Activated CD4-positive, alpha-beta T cell treated with anti-CD3 and anti-CD28 coated beads, Interleukin-2, amount 50 U/mL, for 4 hours (primary cell): ENCODE data around the gene SFMBT2.
"Not testable (repeated sequence)": the region's sequence is repeated elsewhere in the genome, so short reads cannot be mapped to it uniquely, and the experiment has no call there.

Experiments used
- DNase-seq, 2 experiments: peaks; one replicate each; pipeline ENCODE4 v3.0.0-alpha.2; 2020

SFMBT2 gene

DNA sequence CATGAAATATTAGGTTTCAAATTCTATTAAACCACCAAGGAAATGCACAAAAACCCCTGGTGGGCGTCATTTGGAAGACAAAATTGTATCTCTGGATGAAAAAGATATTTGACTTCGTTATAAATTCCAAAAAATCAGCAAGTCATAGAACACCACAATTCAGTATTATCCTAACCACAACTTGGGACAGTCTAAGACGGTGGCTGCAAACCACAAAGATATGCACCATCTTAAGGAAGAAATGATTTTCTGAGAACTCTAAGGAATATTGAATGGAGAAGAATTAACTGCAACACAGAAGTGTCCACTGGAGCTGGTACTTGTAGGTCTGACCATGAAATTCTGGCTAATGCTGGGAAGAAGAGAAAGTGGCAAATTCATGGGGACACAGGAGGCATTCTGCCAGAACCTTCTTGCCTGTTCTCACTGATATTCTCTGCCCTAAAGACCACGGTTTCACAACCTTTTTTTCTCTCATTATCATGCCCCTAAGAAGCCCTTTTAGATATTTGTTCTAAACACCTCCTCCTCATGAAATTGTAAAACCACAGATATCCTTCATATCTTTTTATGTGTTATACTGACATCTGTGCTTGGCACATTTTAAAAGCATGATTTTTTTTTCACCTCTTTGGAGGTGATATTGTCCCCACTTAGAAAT is 92.9 kb downstream of the SFMBT2 start:
- no peak for DNase-seq

DNA sequence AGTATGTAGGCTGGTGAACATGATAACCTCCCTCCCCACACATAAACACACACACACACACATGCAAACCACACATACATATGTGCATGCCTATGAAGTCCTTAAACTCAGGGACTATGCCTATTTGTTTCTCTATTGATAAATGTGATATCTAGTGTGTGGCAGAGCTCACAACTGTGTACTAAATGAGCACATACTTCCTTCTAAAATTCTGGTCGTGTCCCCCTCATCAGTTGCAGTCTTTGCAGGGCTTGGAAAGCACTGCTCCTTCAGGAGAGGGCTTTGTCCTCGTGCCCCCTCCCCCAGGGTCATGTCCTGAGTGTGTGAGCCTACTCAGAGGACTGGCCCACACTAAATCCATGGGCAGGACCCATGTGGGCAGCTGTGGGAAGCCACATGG is 94.0 kb downstream of the SFMBT2 start:
- DNase-seq: no peak

DNA sequence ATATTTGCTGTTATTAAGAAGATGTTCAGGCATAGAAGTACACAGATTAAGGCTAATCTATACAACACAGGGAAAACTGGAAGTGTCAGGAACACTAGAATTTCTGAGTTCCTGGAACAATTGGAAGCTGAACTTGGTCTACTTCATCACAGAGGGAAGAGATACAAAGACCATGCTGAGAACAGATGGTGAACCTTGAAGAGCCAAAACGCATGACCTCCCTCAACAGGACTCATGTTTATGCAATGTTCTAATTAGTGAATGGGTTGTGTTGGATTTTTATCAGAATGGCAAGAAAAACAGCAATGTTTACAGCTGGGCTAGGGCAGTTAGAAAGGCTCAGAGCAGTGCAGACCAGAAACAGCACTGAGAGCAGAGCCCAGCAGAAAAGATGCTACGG is 94.9 kb downstream of the SFMBT2 start:
- DNase-seq: no peak

DNA sequence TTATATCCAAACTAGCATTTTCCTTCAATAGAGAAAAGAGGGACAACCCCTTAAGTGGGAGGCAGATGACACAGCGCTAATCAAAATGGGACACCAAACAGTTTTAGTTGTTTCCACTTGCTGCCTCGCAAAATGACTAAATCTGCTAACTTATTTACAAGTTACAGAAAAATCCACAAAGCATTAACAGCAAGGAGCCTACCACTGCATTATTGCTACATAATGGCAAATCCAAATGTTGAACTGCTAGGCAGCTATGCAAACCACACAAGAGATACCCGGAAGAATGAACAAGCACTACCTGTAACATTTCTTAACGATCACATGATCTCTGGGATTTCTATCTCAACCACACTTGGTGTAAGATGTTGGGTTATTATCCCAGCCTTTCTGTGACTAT is 96.7 kb downstream of the SFMBT2 start:
- DNase-seq: no peak

DNA sequence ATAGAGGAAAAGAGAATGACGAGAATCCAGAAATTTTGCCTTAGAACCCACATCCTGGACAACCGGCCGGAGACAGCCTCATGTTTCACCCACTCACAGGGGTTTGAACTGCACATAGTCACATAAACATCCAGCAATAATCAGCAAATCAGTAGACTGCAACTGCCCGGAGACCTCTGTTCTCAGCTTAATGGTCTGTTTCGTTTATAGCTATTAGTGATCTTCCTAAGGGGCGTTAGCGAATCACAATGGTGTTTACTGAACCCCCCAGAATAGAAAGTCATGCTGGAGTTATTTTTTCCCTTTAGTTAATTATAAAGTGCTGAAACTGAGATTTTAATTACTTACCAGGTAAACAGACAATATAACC is 98.4 kb downstream of the SFMBT2 start:
- no peak for DNase-seq

DNA sequence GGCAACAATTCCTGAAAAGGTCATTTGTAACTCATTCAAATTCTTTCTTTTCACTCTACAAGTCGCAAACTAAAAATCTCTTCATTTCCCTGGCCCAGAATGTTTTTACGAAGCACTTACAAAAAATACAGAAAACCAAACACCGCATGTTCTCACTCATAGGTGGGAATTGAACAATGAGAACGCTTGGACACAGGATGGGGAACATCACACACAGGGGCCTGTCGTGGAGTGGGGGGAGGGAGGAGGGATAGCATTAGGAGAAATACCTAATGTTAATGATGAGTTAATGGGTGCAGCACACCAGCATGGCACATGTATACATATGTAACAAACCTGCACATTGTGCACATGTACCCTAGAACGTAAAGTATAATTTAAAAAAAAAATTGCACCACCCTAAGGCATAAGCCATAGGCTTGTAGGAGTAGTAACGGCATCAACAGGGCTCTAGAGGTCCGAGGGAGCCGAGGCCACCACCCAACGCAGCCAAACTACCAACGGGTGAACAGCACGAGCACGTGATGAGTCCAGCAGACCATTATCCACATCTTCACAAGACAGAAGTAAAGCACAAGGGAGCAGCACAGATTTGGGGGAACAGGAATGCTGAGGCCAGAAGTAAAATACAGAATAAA is 98.9 kb downstream of the SFMBT2 start:
- DNase-seq: not testable (repeated sequence)

DNA sequence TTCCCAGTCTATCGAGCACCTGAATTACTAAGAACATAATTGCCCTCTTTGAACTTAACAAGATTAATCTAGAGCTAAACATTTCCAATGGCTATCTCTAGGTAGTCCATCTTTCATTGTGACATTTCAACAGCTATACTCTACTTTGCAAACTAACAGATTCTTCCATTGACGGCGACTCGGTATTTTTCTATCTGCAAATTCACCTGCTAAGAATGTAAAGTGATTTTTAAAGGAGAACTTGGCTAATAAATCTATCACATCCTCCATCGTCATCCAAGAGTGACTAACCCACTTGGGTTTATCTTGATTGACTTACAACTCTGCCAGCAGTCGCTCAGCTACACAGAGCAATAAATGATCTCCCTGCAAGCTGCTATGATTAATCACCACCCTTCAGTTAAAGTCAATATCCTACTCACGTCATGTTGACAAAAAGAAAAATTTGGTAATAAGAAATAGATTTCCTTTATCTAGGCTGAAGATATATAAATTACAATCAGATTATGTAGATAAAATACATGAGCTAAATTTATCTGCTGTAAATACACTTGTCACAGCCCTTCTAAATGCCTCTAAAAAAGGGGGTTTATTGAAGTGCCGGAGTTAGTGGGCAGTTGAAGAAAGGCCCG is 99.5 kb downstream of the SFMBT2 start:
- DNase-seq: no peak

DNA sequence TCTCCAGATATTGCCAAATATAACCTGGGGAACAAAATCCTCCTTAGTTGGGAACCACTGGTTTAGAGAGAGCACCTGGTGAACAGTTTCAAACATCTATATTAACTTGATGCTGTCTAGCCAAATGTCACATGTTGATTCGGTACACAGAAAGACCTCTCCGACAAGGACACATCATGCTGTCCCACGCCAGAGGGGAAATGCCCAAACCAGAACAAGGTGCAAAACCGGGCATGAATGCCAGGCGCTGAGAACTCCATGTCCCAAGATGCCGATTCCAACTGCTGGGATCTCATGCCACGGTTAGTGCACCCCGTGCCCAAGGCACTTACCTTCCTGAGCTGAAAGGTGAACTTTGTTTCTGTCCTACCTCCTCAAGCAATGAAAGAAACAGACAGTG is 100.8 kb downstream of the SFMBT2 start:
- DNase-seq: no peak

DNA sequence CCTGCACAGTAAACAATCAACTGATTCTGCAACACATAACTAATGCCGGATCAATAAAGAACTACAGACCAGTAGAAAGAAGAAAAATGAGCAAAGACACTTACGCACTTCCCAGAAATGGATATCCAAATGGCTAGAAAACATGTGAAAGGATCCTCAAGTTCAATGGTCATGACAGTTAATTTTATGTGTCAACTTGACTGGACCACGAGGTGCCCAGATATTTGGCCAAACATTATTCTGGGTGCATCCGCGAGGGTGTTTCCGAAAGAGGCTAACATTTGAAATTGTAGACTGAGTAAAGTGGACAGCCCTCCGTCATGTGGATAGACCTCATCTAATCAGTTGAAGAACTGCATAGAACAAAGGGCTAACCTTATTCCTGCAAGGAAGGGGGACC is 102.0 kb downstream of the SFMBT2 start:
- no peak for DNase-seq

DNA sequence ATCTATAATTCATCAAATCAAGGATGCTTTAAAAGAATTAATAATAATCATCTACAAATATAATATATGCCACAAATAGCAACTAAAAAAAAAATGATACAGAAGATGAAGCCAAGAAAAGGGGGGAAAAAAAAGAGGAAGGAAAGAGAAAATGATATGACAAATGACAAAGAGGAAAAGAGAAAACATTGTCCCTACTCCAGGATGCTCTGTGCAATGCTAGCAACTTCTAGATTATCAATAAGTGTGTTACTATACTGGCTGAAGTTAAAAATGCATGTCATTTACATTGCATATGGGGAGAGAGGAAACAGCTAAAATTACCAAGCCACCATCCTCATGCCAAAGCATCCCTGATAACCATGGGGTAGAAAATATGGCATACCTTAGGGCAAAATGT is 104.2 kb downstream of the SFMBT2 start:
- DNase-seq: no peak

DNA sequence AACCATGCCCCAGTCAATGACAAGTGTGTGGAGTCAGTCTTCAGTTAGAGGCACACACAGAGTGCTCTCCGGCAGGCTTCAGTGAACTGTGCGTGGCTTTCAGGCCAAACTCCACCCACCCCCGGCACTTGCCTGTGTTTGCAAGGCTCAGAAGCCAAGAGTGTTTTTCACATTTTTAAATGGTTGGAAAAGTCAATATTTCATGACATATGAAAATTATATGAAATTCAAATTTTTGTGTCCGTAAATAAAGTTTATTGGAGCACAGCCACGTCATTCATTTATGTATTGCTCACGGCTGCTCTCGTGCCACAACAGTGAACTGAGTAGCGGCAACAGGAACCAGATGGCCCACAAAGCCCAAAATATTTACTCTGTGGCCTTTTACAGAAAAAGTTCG is 104.7 kb downstream of the SFMBT2 start:
- DNase-seq: no peak

DNA sequence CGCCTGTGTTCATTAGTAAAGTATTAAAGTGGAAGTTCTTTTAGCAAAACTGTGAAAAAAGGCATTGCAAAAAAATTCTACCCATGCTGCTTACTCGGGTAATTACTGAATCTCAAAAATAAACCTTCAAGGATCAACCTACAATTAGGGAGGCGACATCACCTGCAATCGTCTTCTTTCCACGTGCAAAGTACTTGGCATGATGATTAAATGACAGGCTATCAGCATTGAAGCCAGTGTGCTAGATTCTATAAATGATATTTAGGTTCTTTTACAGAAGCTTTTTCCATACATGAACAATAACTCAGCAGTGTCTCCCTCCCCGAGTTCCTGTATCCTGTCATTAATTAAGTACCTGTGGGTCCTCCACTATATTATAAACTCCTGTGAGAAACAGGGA is 105.8 kb downstream of the SFMBT2 start:
- no peak for DNase-seq

DNA sequence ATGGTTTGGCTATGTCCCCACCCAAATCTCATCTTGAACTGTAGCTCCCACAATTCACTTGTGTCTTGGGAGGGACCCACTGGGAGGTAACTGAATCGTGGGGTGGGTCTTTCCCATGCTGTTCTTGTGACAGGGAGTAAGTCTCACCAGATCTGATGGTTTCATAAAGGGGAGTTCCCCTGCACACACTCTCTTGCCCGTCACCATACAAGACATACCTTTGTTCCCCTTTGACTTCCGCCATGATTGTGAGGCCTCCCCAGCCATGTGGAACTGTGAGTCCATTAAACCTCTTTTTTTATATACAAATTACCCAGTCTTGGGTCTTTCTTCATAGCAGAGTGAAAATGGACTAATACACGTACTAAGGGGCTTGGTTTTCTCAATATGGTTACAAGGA is 106.7 kb downstream of the SFMBT2 start:
- no peak for DNase-seq

DNA sequence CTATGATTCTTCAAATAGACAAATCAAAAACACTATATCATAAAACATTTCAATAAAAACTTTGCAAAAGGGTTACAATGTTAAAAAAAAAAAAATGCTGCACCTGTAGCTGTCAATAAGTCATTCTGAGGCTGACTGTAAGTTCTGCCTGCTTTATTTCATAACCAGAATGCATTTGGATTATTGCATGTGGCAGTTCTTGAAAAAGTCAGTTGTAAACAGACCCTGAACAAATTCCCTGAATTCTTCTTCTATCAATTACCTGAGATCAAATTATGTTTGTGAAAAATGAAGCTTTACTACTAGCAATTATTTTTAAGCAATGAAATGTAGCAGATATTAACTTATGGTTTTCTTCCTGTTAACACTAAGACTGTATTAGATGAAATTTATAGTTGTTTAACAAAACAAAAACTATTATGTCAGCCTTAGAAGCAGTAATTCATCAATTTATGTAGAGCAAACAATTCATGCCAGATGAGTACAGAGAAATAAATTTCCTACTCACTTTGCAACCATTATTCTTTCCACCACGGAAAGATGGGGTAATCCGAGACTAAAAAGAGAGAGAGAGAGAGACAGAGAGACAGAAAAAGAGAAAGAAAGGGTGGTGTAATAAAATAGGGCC is 107.8 kb downstream of the SFMBT2 start:
- DNase-seq: no peak

DNA sequence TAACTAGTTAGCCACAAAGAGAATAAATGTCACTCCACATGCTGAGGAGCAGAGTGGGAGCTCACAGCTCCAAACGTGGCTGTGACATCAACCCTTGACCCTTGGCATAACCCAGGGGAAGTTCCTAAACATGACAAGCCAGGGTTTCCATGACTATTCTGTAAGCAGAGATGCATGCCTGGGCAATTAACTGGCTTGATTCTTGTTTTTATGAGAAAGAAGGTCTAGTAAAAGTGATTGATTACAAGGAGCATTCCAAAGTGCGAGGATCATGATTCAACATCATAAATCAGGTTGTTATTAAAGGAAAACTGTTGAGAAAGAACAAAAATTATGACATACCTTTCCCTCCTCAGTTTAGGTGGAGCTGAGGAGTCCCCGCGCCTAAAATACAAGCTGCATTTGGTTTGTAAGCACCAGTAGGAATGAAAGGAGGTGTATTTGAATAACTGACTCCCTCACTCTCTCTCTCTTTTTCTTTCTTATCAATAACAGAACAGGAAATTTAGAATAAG is 108.4 kb downstream of the SFMBT2 start:
- no peak for DNase-seq

DNA sequence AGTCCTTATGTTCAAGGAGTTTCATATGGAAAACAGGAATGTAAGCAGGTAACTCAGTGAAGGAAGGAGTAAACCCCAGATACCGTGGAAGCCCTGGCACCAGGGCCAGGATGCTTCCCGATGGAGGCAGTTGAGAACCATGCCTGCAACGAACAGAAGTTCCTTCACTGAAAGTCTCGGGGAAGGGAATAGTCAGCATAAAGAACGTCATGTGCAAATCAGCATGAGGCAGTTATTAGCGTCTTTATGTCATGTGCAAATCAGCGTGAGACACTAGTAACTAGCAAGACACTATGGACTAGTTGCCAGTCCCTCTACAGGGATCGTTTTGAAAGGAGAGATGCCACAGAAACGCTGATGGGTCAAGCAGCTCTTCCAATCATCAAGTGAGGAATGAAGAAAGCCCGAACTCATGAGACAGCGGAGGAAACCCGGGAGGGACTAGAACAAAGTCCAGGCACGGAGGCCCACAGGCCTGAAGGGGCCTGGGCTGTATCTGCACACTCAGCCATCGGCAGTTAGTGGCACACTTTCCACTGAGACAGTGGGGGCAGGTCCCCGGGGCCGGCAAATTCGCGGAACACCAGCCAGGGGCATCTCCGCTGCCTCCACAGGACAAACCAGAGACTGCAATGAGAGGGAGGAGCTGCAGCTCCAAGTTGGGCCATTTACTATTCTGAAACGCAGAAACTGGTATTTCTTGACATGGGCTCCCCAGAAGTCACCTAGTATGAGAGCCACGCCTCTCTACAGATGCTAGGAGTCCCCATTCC is 109.6 kb downstream of the SFMBT2 start:
- no peak for DNase-seq

DNA sequence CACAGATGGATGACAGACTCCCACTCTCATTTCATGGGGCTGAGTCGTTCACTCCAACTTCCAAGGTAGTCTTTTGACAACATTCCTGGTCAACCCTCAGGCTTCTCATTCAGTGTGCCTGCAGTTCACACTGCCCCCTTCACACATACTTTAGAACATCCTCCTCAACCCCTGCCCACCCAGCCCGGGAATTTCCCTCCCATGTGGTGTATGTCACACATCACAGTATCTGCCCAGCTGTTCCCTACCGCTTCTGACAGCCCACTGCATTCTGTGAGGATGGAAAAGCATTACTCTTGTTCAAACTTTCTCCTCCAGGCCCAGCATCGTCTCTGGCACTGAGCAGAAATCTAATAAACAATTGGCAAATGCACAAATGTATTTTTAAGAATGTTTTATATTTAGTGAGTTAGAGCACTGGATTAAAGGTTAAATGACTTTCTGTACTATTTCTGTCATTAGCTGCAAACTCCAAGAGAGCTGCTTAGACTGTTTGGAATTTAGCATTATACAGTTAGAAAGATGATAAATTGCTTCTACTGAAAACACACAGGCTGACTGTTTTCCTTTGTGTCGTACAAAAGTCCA is 110.4 kb downstream of the SFMBT2 start:
- no peak for DNase-seq

DNA sequence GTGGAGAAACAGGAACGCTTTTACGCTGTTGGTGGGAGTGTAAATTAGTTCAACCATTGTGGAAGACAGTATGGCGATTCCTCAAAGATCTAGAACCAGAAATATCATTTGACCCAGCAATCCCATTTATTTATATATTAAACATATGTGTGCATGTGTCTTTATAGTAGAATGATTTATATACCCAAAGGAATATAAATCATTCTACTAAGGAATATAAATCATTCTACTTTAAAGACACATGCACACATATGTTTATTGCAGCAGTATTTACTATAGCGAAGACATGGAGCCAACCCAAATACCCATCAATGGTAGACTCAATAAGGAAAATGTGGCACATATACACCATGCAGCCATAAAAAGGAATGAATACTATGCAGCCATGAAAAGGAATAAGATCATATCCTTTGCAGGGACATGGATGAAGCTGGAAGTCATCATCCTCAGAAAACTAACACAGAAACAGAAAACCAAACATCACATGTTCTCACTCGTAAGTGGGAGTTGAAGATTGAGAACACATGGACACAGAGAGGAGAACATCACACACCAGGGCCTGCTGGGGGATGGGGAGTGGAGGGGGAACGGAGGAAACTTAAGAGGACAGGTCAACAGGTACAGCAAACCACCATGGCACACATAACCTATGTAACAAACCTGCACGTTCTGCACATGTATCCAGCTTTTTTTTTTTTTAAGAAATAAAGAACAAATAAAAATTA is 111.1 kb downstream of the SFMBT2 start:
- DNase-seq: not testable (repeated sequence)

DNA sequence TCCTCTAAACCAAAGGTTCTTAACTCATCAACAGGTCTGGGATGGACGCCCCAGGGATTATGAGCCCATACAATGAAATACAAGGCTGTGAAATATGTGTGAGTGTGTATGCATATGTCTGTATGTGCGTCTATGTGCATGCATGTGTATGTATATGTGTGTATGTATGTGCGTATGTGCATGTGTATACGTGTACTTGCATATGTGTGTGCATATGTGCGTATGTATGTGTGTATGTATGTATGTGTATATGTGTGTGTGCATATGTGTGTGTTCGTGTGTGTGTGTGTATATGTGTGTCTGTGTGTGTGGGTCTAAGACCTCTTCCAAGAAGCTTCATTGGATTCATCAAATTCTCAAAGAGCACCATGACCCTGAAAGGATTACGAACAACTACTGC is 112.3 kb downstream of the SFMBT2 start:
- no peak for DNase-seq

DNA sequence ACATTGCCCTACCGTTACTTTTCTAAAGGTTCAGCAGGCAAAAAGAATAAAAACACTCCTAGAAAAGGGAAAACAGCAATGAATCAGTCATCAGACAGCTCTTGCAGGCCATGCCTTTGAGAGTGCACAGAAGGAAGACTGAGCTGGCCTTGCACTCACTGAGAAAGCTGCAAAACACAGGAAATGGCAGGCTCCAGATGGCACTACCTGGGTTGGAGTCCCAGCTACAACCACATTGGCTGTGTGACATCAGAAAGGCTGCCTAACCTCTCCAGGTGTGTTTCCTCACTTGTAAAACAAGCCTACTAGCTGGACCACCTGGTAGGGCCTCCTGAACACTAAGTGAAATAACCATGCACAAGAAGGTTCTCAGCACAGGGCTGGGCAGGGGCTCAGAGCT is 113.7 kb downstream of the SFMBT2 start:
- no peak for DNase-seq

DNA sequence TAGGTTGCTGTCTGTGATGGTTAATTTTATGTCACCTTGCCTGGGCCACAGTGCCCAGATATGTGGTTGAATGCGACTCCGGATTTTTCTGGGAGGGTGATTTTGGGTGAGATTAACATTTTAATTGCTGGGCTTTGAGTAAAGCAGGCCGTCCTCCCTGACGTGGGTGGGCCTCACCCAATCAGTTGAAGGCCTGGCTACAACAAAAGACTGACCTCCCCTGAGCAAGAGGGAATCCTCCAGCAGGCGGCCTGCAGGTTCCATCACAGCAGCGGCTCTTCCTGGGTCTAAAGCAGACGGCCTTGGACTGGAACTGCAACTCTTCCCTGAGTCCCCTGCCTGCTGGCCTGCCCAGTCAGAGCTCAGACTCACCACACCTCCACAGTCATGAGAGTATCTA is 114.2 kb downstream of the SFMBT2 start:
- DNase-seq: no peak

DNA sequence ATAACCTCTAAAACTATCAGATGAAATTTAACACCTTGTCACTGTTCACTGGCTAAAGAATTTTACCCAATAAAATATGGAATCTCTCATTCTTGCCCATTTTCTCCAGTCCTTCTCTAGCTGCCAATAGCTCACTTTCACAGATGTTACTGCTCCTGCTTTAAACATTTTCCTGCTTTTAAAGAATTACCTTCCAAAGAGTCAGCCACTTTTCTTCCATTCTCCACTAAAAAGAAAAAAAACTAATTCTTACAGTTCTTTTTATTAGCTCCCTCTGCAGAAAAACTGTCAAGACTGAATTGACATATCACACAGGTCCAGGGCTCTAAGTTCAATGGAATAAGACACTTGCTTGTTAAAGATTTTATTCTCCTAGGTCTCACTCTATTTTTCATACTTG is 114.8 kb downstream of the SFMBT2 start:
- no peak for DNase-seq
